ENCODE measurements around the gene ELMOD3.

GRCh38 chr2:85401464-85401805, 46.9 kb downstream of the ELMOD3 start:
- TF ChIP-seq, protein P1, sequence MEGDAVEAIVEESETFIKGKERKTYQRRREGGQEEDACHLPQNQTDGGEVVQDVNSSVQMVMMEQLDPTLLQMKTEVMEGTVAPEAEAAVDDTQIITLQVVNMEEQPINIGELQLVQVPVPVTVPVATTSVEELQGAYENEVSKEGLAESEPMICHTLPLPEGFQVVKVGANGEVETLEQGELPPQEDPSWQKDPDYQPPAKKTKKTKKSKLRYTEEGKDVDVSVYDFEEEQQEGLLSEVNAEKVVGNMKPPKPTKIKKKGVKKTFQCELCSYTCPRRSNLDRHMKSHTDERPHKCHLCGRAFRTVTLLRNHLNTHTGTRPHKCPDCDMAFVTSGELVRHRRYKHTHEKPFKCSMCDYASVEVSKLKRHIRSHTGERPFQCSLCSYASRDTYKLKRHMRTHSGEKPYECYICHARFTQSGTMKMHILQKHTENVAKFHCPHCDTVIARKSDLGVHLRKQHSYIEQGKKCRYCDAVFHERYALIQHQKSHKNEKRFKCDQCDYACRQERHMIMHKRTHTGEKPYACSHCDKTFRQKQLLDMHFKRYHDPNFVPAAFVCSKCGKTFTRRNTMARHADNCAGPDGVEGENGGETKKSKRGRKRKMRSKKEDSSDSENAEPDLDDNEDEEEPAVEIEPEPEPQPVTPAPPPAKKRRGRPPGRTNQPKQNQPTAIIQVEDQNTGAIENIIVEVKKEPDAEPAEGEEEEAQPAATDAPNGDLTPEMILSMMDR (IDR thresholded peaks at IDR 0.05) = no peak
- TF ChIP-seq POLR2A (IDR thresholded peaks at IDR 0.05; ENCODE audit: low read length) (no peak), RCOR1 (IDR thresholded peaks at IDR 0.05; ENCODE audit: low read depth, low read length) (no peak), RARB (CRISPR knock-in tag; IDR thresholded peaks at IDR 0.05) (no peak), KDM1A (IDR thresholded peaks at IDR 0.05; ENCODE audit: low read depth) (no peak), SMC3 (IDR thresholded peaks at IDR 0.05) (no peak), PHF8 (IDR thresholded peaks at IDR 0.05; ENCODE audit: borderline replicate concordance, low read depth) (no peak), TFCP2L1 (CRISPR knock-in tag; IDR thresholded peaks at IDR 0.05) (no peak), ZFP36 (IDR thresholded peaks at IDR 0.05; ENCODE audit: borderline replicate concordance, partially characterized antibody) (no peak)
- TF ChIP-seq, protein P2, sequence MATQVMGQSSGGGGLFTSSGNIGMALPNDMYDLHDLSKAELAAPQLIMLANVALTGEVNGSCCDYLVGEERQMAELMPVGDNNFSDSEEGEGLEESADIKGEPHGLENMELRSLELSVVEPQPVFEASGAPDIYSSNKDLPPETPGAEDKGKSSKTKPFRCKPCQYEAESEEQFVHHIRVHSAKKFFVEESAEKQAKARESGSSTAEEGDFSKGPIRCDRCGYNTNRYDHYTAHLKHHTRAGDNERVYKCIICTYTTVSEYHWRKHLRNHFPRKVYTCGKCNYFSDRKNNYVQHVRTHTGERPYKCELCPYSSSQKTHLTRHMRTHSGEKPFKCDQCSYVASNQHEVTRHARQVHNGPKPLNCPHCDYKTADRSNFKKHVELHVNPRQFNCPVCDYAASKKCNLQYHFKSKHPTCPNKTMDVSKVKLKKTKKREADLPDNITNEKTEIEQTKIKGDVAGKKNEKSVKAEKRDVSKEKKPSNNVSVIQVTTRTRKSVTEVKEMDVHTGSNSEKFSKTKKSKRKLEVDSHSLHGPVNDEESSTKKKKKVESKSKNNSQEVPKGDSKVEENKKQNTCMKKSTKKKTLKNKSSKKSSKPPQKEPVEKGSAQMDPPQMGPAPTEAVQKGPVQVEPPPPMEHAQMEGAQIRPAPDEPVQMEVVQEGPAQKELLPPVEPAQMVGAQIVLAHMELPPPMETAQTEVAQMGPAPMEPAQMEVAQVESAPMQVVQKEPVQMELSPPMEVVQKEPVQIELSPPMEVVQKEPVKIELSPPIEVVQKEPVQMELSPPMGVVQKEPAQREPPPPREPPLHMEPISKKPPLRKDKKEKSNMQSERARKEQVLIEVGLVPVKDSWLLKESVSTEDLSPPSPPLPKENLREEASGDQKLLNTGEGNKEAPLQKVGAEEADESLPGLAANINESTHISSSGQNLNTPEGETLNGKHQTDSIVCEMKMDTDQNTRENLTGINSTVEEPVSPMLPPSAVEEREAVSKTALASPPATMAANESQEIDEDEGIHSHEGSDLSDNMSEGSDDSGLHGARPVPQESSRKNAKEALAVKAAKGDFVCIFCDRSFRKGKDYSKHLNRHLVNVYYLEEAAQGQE (IDR thresholded peaks at IDR 0.05) = no peak

All from A549 (cell line).